ENCODE results near the gene FBXL7.

Gene FBXL7

GRCh38 chr5:15547261-15547839 lies 47.4 kb downstream of the FBXL7 start:
- DNase-seq = no peak

GRCh38 chr5:15549961-15550360 lies 50.0 kb downstream of the FBXL7 start:
- DNase-seq = no peak

GRCh38 chr5:15550502-15551112 lies 50.6 kb downstream of the FBXL7 start:
- no peak for DNase-seq

- DNase-seq = no peak
Observed at GRCh38 chr5:15551113-15551504, 51.1 kb downstream of the FBXL7 start.

- no peak for DNase-seq
Observed at GRCh38 chr5:15554542-15554941, 54.6 kb downstream of the FBXL7 start.

GRCh38 chr5:15555176-15555575 lies 55.2 kb downstream of the FBXL7 start:
- DNase-seq = no peak

- no peak for DNase-seq
Observed at GRCh38 chr5:15558240-15558639, 58.3 kb downstream of the FBXL7 start.

- no peak for DNase-seq
Observed at GRCh38 chr5:15558681-15559080, 58.7 kb downstream of the FBXL7 start.

- no peak for DNase-seq
Observed at GRCh38 chr5:15560421-15560820, 60.4 kb downstream of the FBXL7 start.

GRCh38 chr5:15564523-15564922 lies 64.5 kb downstream of the FBXL7 start:
- no peak for DNase-seq

GRCh38 chr5:15564957-15565356 lies 65.0 kb downstream of the FBXL7 start:
- no peak for DNase-seq

- DNase-seq = no peak
Observed at GRCh38 chr5:15566306-15566705, 66.3 kb downstream of the FBXL7 start.

GRCh38 chr5:15566789-15567188 lies 66.8 kb downstream of the FBXL7 start:
- no peak for DNase-seq

GRCh38 chr5:15570491-15570890 lies 70.5 kb downstream of the FBXL7 start:
- no peak for DNase-seq

- DNase-seq = no peak
Observed at GRCh38 chr5:15571081-15571480, 71.1 kb downstream of the FBXL7 start.

- no peak for DNase-seq
Observed at GRCh38 chr5:15571618-15572017, 71.6 kb downstream of the FBXL7 start.

GRCh38 chr5:15573590-15573989 lies 73.6 kb downstream of the FBXL7 start:
- no peak for DNase-seq

- DNase-seq = no peak
Observed at GRCh38 chr5:15574128-15574527, 74.1 kb downstream of the FBXL7 start.

- no peak for DNase-seq
Observed at GRCh38 chr5:15574806-15575325, 74.9 kb downstream of the FBXL7 start.

GRCh38 chr5:15575666-15576065 lies 75.7 kb downstream of the FBXL7 start:
- DNase-seq = no peak

- DNase-seq = no peak
Observed at GRCh38 chr5:15577132-15577531, 77.2 kb downstream of the FBXL7 start.

GRCh38 chr5:15577831-15578230 lies 77.9 kb downstream of the FBXL7 start:
- no peak for DNase-seq

- DNase-seq = no peak
Observed at GRCh38 chr5:15579193-15579990, 79.4 kb downstream of the FBXL7 start.

GRCh38 chr5:15584528-15584927 lies 84.5 kb downstream of the FBXL7 start:
- DNase-seq = no peak
